NCI-H82 treated with DMSO at 0.1 percent for 48 hours (cell line): ENCODE measurements around the gene HMOX1.
A peak's percentile ranks its signal among the peaks of the same experiment; 100 is the strongest.
"Not testable (repeated sequence)": the region's sequence is repeated elsewhere in the genome, so short reads cannot be mapped to it uniquely, and the experiment has no call there.

Experiments used
- DNase-seq: peaks from one replicate; lab custom pipeline; 2025; ENCODE audit not compliant: unreplicated experiment; lab: John Stamatoyannopoulos, UW

HMOX1 gene

DNA sequence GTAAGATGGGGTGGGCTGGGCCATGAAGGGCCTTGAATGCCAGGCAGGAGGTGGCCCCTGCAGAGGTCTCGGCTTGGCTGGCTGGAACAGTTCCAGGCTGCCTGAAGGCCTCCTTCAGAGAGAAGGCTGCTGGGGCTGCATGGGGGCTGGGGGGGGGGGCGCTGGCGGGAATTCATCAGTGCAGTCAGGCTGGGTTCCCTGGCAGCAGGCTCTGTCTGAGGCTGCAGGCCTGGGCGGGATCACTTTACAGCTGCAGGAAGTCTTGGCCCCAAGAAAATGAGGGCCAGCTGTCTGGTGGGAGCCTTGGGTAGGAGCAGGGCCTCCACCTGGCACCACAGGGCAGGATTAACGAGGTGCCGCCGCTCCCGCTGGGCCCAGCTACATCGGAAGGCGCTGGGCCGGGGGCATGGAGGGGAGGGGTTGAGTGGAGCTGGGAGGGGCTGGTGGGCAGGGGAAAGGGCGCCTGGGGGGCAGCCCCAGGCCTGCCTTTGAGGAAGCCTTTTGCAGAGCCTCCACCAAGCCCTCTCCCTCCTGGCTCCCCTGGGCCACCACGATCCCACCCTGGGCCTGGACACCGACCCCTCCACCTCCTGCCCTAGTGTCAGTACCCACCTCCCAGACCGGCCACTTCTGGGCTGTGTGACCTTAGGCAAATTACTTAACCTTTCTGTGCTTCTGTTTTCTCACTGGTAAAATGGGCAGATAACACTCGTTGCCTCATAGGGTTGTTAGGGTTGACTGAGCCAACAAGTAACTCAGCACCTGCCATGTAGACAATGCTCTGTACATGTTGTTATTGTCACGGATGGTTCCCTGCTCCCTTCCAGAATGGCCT lies 31.0 kb upstream of the HMOX1 start:
- DNase-seq = no peak

DNA sequence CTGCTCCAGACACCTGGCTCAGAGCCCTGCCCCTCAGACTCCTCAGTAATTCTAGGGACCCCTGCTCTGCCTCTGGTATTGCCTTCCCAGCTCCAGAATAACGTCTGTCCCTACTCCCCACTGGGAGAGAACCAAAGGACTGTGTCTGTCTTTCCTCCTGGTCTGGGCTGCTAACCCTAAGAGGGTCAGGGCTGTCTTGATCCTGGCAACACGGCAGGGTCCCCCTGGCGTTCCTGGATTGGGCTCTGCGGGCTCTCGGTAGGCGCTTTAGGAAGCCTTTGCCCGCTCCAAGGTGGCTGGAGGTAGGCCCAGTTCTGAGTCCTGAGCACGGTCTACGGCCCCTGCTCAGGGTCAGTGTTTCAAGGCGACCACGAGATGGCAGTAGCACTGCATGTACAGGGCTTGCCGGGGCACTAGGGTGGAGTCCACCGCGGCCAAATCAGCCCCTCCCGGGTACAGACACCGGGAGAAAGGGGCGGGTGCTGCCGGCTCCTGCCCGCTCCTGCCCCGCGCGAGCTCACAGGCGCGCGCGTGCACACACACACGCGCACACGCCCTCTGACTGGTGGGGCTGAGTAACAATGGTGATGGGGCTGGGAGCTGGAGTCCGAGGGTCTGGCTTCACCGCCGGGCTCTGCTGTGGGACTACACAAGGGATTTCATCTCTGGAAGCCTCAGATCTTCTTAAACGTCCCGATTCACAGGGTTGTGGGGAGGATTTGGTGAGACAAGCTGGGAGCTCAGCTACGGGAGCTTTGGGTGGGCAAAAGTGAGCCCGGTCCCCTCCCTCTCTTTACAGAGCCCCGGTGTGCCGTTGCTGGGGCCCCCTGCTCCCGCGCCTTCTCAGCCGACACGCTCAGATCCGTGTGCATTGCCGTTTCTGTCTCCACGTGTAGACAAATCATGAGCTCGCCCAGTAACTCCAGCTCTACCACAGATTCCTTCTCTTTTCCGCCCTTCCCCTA lies 30.1 kb upstream of the HMOX1 start:
- DNase-seq = peak; percentile 71

DNA sequence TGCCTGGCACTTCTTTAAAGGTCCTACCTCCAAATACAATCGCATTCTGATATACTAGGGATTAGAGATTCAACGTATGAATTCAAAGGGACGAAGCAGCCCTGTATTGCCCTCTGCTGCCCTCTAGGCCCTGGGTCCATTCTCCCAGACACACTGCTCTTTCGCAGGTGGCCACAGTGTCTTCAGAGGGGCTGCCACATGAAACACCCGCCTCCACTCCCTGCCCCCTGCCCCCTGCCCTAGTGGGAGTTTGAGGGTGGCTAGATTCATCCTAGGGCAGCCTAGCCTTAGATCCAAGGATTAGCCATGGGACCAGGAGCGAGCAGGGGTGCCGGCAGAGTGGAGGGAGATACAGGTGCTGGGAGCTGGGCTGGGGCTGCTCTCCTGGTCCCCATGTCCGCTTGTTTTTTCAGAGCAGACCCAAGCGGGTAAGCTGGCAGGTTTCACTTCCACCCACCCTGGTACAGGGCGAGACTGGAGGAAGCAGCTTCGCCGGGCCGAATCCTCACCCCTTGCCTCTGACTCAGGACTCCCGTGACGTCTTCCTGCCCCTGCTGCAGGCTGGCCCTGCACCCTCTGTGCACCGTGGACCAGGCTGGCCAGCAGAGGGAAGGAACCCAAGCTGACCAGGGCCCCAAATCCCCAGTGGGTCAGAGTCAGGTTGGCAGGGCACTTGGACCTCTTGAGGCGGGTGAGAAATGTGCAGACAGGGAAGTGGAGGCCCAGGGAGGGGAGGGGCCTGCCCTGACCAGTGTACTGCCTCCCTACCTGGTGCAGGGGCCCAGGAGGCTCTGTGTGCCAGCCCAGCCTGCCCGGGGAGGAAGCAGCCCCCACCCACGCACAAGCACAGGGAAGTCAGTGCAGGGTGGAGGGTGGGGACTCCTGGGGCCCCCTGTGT lies 28.4 kb upstream of the HMOX1 start:
- DNase-seq = peak; percentile 12

GRCh38 chr22:35353318-35353717 lies 27.6 kb upstream of the HMOX1 start:
- DNase-seq = no peak

GRCh38 chr22:35354068-35354467 lies 26.8 kb upstream of the HMOX1 start:
- DNase-seq = no peak

- DNase-seq = no peak
Observed at GRCh38 chr22:35357883-35358621, 22.8 kb upstream of the HMOX1 start.

GRCh38 chr22:35359380-35360065 lies 21.4 kb upstream of the HMOX1 start:
- no peak for DNase-seq

GRCh38 chr22:35361001-35361558 lies 19.8 kb upstream of the HMOX1 start:
- no peak for DNase-seq

- no peak for DNase-seq
Observed at GRCh38 chr22:35363566-35364086, 17.3 kb upstream of the HMOX1 start.

GRCh38 chr22:35364230-35364629 lies 16.7 kb upstream of the HMOX1 start:
- not testable (repeated sequence) for DNase-seq

- DNase-seq = peak; percentile 96
Observed at GRCh38 chr22:35367331-35367886, 13.5 kb upstream of the HMOX1 start.

DNA sequence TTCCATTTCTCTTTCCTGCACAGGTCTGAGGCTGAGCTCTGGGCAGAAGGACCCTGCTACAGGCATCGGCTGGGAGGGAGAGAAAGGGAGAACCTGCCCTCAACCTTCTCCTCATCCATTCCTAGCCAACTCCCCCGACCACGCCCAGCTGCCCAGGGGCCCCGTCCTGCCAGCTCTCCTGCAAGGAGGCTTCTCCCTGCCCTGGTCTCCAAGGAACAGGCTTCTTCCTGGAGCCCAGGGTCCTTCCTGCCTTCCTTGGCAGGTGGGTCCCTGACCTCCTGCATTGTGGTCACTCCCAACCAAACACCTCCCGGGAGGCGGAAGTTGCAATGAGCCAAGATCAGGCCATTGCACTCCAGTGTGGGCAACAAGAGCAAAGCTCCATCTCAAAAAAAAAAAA lies 12.5 kb upstream of the HMOX1 start:
- DNase-seq = no peak

GRCh38 chr22:35369996-35370395 lies 10.9 kb upstream of the HMOX1 start:
- DNase-seq = peak; percentile 69

DNA sequence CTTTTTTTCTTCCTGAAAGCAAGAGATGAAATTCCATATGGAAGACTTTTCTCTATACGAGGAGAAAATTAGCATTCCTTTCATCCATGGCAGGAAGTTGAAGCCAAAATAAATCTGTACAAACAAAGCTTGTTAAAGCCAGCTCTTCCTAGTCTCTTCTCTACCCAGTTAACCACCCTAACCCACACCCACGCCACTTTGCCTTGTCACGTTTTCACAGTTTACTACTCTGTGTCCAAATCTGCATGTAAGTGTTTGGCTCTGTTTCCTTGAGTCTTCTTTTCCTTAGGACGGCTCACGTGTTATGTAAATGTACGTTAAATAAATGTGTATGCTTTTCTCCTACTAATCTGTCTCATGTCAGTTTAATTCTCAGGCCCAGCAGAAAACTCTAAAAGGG lies 7.1 kb upstream of the HMOX1 start:
- DNase-seq = no peak

DNA sequence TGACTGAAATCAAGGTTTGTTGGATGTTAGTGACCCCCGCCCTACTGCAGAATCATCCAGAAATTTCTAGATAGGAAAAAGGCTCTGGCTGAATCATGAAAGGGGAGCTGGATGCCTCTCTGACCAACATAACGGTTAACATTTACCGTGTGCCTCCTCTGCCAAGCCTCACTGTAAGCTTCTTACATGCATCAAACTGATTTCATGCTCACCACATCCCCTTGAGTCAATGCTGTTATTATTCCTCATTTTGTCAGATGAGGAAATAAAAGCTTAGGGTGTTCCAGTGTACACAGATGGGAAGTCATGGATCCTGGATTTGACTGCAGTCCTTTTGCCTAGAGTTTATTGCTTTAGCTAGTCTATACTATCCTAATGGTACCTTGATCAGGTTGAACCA lies 5.9 kb upstream of the HMOX1 start:
- no peak for DNase-seq

DNA sequence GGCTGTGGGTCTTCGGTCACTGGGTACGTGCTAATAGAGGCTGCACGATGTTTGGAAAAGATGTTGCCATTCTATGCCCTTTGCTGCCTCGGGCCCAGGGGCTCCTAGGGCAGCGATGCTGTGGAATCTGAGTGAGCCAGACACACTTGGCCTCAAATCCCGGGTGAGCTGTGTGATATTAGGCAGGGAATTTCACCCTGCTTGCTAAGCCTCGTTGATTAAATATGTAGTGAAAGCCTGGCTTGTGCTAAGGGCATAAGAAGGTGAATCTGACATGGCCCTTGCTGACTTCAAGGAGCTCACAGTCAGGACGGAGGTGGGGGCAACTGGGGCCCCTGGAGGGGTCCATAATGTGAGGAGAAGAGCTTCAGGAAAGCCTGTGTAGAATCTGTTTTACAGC lies 5.4 kb upstream of the HMOX1 start:
- no peak for DNase-seq

- peak; percentile 39 for DNase-seq
Observed at GRCh38 chr22:35376728-35377472, 4.0 kb upstream of the HMOX1 start.

DNA sequence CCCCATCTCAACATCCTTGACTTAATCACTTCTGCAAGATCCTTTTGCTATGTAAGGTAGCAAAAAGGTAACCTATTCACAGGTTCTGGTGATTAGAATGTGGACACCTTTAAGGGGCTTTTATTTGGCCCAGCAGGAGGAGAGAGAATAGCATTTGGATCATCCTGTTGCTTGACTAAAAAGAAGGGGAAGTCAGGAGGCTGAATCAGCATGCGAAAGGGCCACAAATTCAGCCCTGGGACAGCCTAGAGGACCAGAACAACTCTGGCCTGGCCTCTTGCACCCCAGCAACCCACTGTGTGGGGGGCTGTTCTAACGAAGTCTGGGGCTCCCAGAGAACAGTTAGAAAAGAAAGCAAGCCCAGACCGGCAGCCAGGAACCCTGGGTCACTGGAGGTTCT lies 3.2 kb upstream of the HMOX1 start:
- DNase-seq = no peak
